Measurements from ENCODE around the gene KHDRBS1. TPM values are rescaled to one million over a fixed set of nuclear protein-coding genes. Genes with fewer than 3 reads are reported as not detected.

The KHDRBS1 gene
- total RNA-seq, 1 experiment from 2014 or later = 267 TPM

DNA sequence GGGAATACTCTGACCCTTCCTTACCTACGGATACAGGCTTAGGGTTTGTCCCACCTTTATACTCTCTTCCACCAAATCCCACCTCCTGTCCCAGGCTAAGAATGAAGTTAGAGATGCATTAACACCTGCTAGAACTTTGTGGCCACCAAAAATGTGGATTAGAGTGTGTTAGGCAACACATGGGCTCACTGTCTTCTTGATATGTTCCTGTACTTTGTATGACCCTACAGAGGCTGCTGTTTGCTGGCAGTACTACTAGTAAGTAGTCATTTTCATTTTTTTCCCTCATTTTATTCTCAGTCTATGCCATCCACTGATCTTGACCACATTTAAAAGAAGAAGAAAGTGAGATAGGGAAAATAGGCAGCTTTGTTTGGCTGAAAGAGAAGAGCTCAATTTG, 38.0 kb downstream of the KHDRBS1 start:
- Histone ChIP-seq H3T11ph (ENCODE audit: low read length) (no peak overlapping the region), H2AK5ac (ENCODE audit: insufficient read length, low read length) (no peak overlapping the region), H3K9me3 (ENCODE audit: control insufficient read depth, low read depth, low read length) (no peaks in the 10 kb centered on the region), H2BK12ac (ENCODE audit: insufficient read length, low read depth, low read length) (no peak overlapping the region), H2BK15ac (ENCODE audit: low read depth, low read length) (no peak overlapping the region), H2BK5ac (ENCODE audit: insufficient read length, low read length) (no peak overlapping the region), H4K8ac (replicated peaks; ENCODE audit: insufficient read length, low read depth, low read length) (no peak overlapping the region), H3K23me2 (ENCODE audit: insufficient read length, low read depth, low read length, poor library complexity, severe bottlenecking) (no peaks in the 10 kb centered on the region), H3K14ac (ENCODE audit: insufficient read depth, low read length) (no peak overlapping the region), H3K4me2 (ENCODE audit: insufficient read depth, insufficient read length, low read length) (no peak overlapping the region), H3K9ac (ENCODE audit: extremely low read depth, insufficient read length, low read length) (no peak overlapping the region), H3K56ac (ENCODE audit: insufficient read length, low read depth, low read length) (no peak overlapping the region), H3K27me3 (ENCODE audit: insufficient read depth, low read length) (no peaks in the 10 kb centered on the region), H4K91ac (ENCODE audit: insufficient read length, low read depth, low read length) (no peak overlapping the region), H4K20me1 (ENCODE audit: control insufficient read depth, insufficient read depth, insufficient read length) (peaks cover 3% of the 10 kb centered on the region), H3K27ac (ENCODE audit: insufficient read length, low read depth, low read length) (no peak overlapping the region), H2BK20ac (ENCODE audit: low read depth, low read length, poor library complexity, severe bottlenecking) (no peak overlapping the region), H3K4ac (ENCODE audit: low read depth, low read length) (no peak overlapping the region), H3K23ac (ENCODE audit: insufficient read length, low read depth, low read length) (no peak overlapping the region), H3K79me2 (ENCODE audit: insufficient read depth, low read length) (0 out of 2 replicates have a peak, but pooled peaks cover 2% of the 10 kb centered on the region), H4K5ac (ENCODE audit: insufficient read length, low read depth, low read length) (no peak overlapping the region), H3K4me1 (ENCODE audit: insufficient read depth, low read length) (no peaks in the 10 kb centered on the region), H2AFZ (ENCODE audit: low read length) (no peak overlapping the region), H2BK120ac (ENCODE audit: low read depth, low read length, poor library complexity, severe bottlenecking) (no peak overlapping the region), H3K79me1 (ENCODE audit: insufficient read depth, low read depth, low read length, poor library complexity, severe bottlenecking) (peaks cover 2% of the 10 kb centered on the region), H3K18ac (ENCODE audit: insufficient read length, low read depth, low read length) (no peak overlapping the region)
- peaks cover 47 to 83% (median 70%) of the 10 kb centered on the region in 3 experiments for H3K36me3 Mint-ChIP-seq (ENCODE audit: insufficient read depth in 1 of 3, low read depth in 3 of 3)
- TF ChIP-seq, protein P1, sequence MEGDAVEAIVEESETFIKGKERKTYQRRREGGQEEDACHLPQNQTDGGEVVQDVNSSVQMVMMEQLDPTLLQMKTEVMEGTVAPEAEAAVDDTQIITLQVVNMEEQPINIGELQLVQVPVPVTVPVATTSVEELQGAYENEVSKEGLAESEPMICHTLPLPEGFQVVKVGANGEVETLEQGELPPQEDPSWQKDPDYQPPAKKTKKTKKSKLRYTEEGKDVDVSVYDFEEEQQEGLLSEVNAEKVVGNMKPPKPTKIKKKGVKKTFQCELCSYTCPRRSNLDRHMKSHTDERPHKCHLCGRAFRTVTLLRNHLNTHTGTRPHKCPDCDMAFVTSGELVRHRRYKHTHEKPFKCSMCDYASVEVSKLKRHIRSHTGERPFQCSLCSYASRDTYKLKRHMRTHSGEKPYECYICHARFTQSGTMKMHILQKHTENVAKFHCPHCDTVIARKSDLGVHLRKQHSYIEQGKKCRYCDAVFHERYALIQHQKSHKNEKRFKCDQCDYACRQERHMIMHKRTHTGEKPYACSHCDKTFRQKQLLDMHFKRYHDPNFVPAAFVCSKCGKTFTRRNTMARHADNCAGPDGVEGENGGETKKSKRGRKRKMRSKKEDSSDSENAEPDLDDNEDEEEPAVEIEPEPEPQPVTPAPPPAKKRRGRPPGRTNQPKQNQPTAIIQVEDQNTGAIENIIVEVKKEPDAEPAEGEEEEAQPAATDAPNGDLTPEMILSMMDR (conservative IDR thresholded peaks at IDR 0.05) = no peak
- H3K9me3 Mint-ChIP-seq = no peaks in the 10 kb centered on the region
- WGBS (ENCODE audit: extremely low coverage, insufficient read length, low lambda C conversion rate) = no CpG with 5 or more reads among the region's 1 CpG
- DNase-seq = no peak
- no peaks in the 10 kb centered on the region for H3K27me3 Mint-ChIP-seq (ENCODE audit: low read depth)
- H3K4me1 Mint-ChIP-seq = no peaks in the 10 kb centered on the region
- H3K27ac Mint-ChIP-seq = no peak overlapping the region
- no peak overlapping the region for H3K4me3 Mint-ChIP-seq

All from H9 (cell line).